ENCODE measurements around the gene EXOC1. TPM values are rescaled to one million over a fixed set of nuclear protein-coding genes. Genes with fewer than 3 reads are reported as not detected.

EXOC1 gene
- total and polyA plus RNA-seq, 9 of the 15 experiments (the other 6 are each of a cell fraction or from before 2014, with no cell fraction given), result 16.0 to 45.5 (median 26.2) TPM

GRCh38 chr4:55948726-55949481 is 95.5 kb downstream of the EXOC1 start, which contains the start of gene CEP135 (continued):
- peak; percentile 66 to 73; a peak in 2 of 4 replicates for TF ChIP-seq UBTF (IDR thresholded peaks at IDR 0.05; ENCODE audit: borderline replicate concordance in 1 of 2, low read depth in 2 of 2, low read length in 2 of 2)
- TF ChIP-seq ELF4 (CRISPR knock-in tag; IDR thresholded peaks at IDR 0.05), result peak; percentile 68; the same call in 1 of the 2 replicates
- TF ChIP-seq HMGXB4 (CRISPR knock-in tag; IDR thresholded peaks at IDR 0.05), result peak; percentile 90; the same call in 1 of the 2 replicates
- 0 out of 2 replicates have a peak, but pooled peaks have one; percentile 40 for TF ChIP-seq ZNF134 (CRISPR knock-in tag; conservative IDR thresholded peaks at IDR 0.05)
- peak; percentile 2; the same call in 1 of the 2 replicates for TF ChIP-seq USF2 (CRISPR knock-in tag; IDR thresholded peaks at IDR 0.05)
- TF ChIP-seq MTA2 (IDR thresholded peaks at IDR 0.05; ENCODE audit: low read depth), result no peak
- TF ChIP-seq ZNF639 (CRISPR knock-in tag; conservative IDR thresholded peaks at IDR 0.05 in 1 of 2, IDR thresholded peaks at IDR 0.05 in 1 of 2), result peak in 1 of 2 experiments; percentile 99; a peak in 2 of 4 replicates
- no peak for TF ChIP-seq KHSRP (IDR thresholded peaks at IDR 0.05)
- no peak for TF ChIP-seq TAF9B (IDR thresholded peaks at IDR 0.05; ENCODE audit: partially characterized antibody)
- TF ChIP-seq EP400 (IDR thresholded peaks at IDR 0.05), result peak; percentile 96
- no peak for TF ChIP-seq SMARCA5 (IDR thresholded peaks at IDR 0.05)
- TF ChIP-seq ATF7 (IDR thresholded peaks at IDR 0.05), result peak; percentile 82
- peak; percentile 62 for TF ChIP-seq DACH1 (IDR thresholded peaks at IDR 0.05; ENCODE audit: partially characterized antibody)
- no peak for TF ChIP-seq RNF219 (CRISPR knock-in tag; IDR thresholded peaks at IDR 0.05)

All from K562 (cell line).